ENCODE results near the gene PNPLA5. TPM values are rescaled to one million over a fixed set of nuclear protein-coding genes. Genes with fewer than 3 reads are reported as not detected.

The PNPLA5 gene
- total and polyA plus RNA-seq, 2 of the 13 experiments (the other 11 are each of a cell fraction or from before 2014, with no cell fraction given), result not detected

- no peak for DNase-seq (ENCODE audit: low spot score)
- no peaks in the 10 kb centered on the region for H3K9me3 ChIP-seq (ENCODE audit: low read length)
- no peak overlapping the region for H2AFZ ChIP-seq (ENCODE audit: low read length)
- no peak overlapping the region for H3K4me2 ChIP-seq (ENCODE audit: low read depth, low read length)
- FAIRE-seq, result no peak
- H3K79me2 ChIP-seq (ENCODE audit: insufficient read depth, low read length), result no peaks in the 10 kb centered on the region
- ChIA-PET CTCF (ENCODE audit: low intra/inter-chr PET ratio, low total read pairs) (no interaction called here), POLR2A (no interaction called here)
- ATAC-seq, result no peak
- H4K20me1 ChIP-seq (ENCODE audit: insufficient read depth, low read length), result 0 out of 2 replicates have a peak, but pooled peaks cover 2% of the 10 kb centered on the region
- peaks cover 0 to 32% of the 10 kb centered on the region in 2 experiments; a peak in 4 of 5 replicates for H3K27me3 ChIP-seq (ENCODE audit: control insufficient read depth in 1 of 2, insufficient read depth in 2 of 2, low read length in 2 of 2)
- no peaks in the 10 kb centered on the region for H3K4me1 ChIP-seq (ENCODE audit: insufficient read depth, low read length)
- WGBS (ENCODE audit: low lambda C conversion rate), result 8% methylated on average over 5 of the region's 9 CpGs
- in situ Hi-C loops (cut with HindIII; ENCODE audit: extremely low pct_ligation_motif_present, low pct_unique_long_range_greater_than_20kb), result no loop called here
- H3K27ac ChIP-seq (ENCODE audit: extremely low read length, insufficient read depth, low read length), result no peak overlapping the region
- no peak overlapping the region for H3K9ac ChIP-seq (ENCODE audit: insufficient read depth, low read depth, low read length)
- TF ChIP-seq REST (IDR thresholded peaks at IDR 0.05; ENCODE audit: borderline replicate concordance in 1 of 2, low read depth in 1 of 2, low read length in 2 of 2), result no peak
- TF ChIP-seq CREB1 (IDR thresholded peaks at IDR 0.05), result peak; percentile 85
- no peak for TF ChIP-seq CREB1 (CRISPR knock-in tag; IDR thresholded peaks at IDR 0.05)
- no peak for TF ChIP-seq HCFC1 (IDR thresholded peaks at IDR 0.05; ENCODE audit: low read depth, low read length)
- no peak for TF ChIP-seq SNRNP70 (IDR thresholded peaks at IDR 0.05; ENCODE audit: low read depth, low read length)
- peak; percentile 44; the same call in 1 of the 2 replicates for TF ChIP-seq THAP9 (CRISPR knock-in tag; IDR thresholded peaks at IDR 0.05; ENCODE audit: borderline replicate concordance)
- 0 out of 2 replicates have a peak, but pooled peaks have one; percentile 50 for TF ChIP-seq ATF7 (IDR thresholded peaks at IDR 0.05)
- TF ChIP-seq ATF7 (CRISPR knock-in tag; IDR thresholded peaks at IDR 0.05), result no peak
- peak; percentile 65 for TF ChIP-seq ZMYM3 (CRISPR knock-in tag; IDR thresholded peaks at IDR 0.05)
- peak; percentile 99 for TF ChIP-seq ZNF768 (CRISPR knock-in tag; IDR thresholded peaks at IDR 0.05)
- intact Hi-C loops (cut with micrococcal nuclease; ENCODE audit: unreplicated experiment), result no loop called here
- H3K36me3 ChIP-seq (replicated peaks in 1 of 2; ENCODE audit: control insufficient read depth in 1 of 2, insufficient read depth in 2 of 2, low read length in 2 of 2), result no peaks in the 10 kb centered on the region
- BruUV-seq (replicated peaks), result no TSS peak
- no peak overlapping the region for H3K4me3 ChIP-seq (replicated peaks in 1 of 3; ENCODE audit: insufficient read depth in 1 of 3, low read depth in 2 of 3, low read length in 3 of 3)
These were observed 30.3 kb downstream of the PNPLA5 start for GRCh38 chr22:43861529-43861928.

Measured in HepG2 (cell line).